Spleen (tissue), 11 donors: ENCODE measurements around the gene KCTD10. TPM values are rescaled to one million over a fixed set of nuclear protein-coding genes. Genes with fewer than 3 reads are reported as not detected.

Experiments
- DNase-seq: peaks from one replicate; pipeline ENCODE4 v3.0.0-alpha.2; 2020
- H3K27ac ChIP-seq, 8 donors: fragments of 200-600 bp; sonication (generic) in 7 of 8; 1 replicate in 4 of 8; 2 replicates in 4 of 8; pipeline versions ENCODE4 v1.5.0 to v1.8.0; 2016 to 2021; ENCODE audit warnings: inconsistent platforms in 4 of 8, mild to moderate bottlenecking in 4 of 8, moderate library complexity in 1 of 8
- H3K27me3 ChIP-seq, 7 donors: fragments of 200-600 bp; sonication (generic) in 6 of 7; replicated peaks in 1 of 7; 1 replicate in 4 of 7; 2 replicates in 3 of 7; pipeline versions ENCODE4 v1.5.0 to v1.8.0; 2016 to 2021; ENCODE audit warnings: inconsistent platforms in 3 of 7, mild to moderate bottlenecking in 1 of 7
- H3K36me3 ChIP-seq, 6 donors: fragments of 200-600 bp; sonication (generic) in 5 of 6; 1 replicate in 4 of 6; 2 replicates in 2 of 6; pipeline versions ENCODE4 v1.5.0 to v1.8.0; 2016 to 2021; ENCODE audit warnings: inconsistent platforms in 2 of 6
- H3K4me1 ChIP-seq, 6 donors: fragments of 200-600 bp; sonication (generic) in 5 of 6; 1 replicate in 3 of 6; 2 replicates in 3 of 6; pipeline versions ENCODE4 v1.5.0 to v1.8.0; 2016 to 2021; ENCODE audit warnings: inconsistent platforms in 3 of 6
- H3K4me3 ChIP-seq, 8 donors: fragments of 200-600 bp; sonication (generic) in 7 of 8; 1 replicate in 4 of 8; 2 replicates in 4 of 8; pipeline versions ENCODE4 v1.5.0 to v1.8.0; 2016 to 2021; ENCODE audit warnings: inconsistent platforms in 4 of 8, mild to moderate bottlenecking in 4 of 8, moderate library complexity in 2 of 8
- H3K9me3 ChIP-seq, 8 donors: fragments of 200-600 bp; sonication (generic) in 7 of 8; 1 replicate in 4 of 8; 2 replicates in 4 of 8; pipeline versions ENCODE4 v1.5.0 to v1.8.0; 2016 to 2021; ENCODE audit warnings: inconsistent platforms in 4 of 8
- CTCF ChIP-seq, 11 experiments: fragments of 200-600 bp in 7 of 11; fragments of 450-650 bp in 4 of 11; sonication (generic) in 4 of 11; IDR thresholded peaks in 8 of 11; conservative IDR thresholded peaks in 3 of 11; 1 replicate in 7 of 11; 2 replicates in 4 of 11; pipeline versions ENCODE4 v1.4.0 to v1.8.0; 2016 to 2021; ENCODE audit warnings: antibody characterized with exemption in 11 of 11, inconsistent platforms in 4 of 11, mild to moderate bottlenecking in 1 of 11
- POLR2A ChIP-seq, 3 donors: fragments of 450-650 bp; IDR thresholded peaks; one replicate each; pipeline ENCODE4 v1.5.1; 2017; ENCODE audit warnings: antibody characterized with exemption in 3 of 3, mild to moderate bottlenecking in 1 of 3
- POLR2AphosphoS5 ChIP-seq, 3 donors: sonication (generic); formaldehyde crosslinking; IDR thresholded peaks; one replicate each; pipeline ENCODE4 v1.5.1; 2017; ENCODE audit warnings: antibody characterized with exemption in 3 of 3
- WGBS, 5 donors: extraction: QIAGEN DNeasy Blood & Tissue Kit in 3 of 5; methylation state at CpG; one replicate each; pipeline versions ENCODE4 v1.1.5 to v1.1.7; 2013 to 2018; 5-methylcytosine and 5-hydroxymethylcytosine counted together
- intact Hi-C: fragments of 100-400 bp; cut with DNase I; formaldehyde crosslinking; loops from one replicate; pipeline ENCODE4 v1.15.0; 2023; ENCODE audit warnings: low total_unique reads
- polyA plus RNA-seq, 3 donors: library from polyadenylated mRNA; stranded (reverse); fragments of 200-250 nt; gene quantifications; one replicate each; pipeline ENCODE4 v1.2.1, GENCODE V29; 2013
- total RNA-seq, 7 donors: library from RNA; depleted of rRNA in 3 of 7; stranded (reverse); fragments of >200 nt in 3 of 7; fragmentation: NEBNext Ultra II Directional in 4 of 7; extraction: Animal tissue kit (Norgen Biotek cat#: 25700) in 4 of 7; gene quantifications; one replicate each; pipeline versions ENCODE4 v1.1.0 to v1.2.1, GENCODE V29; 2016 to 2021
- donor health status: healthy with polysubstance abuse.
- donor health status: DM: no; HTN: no; CAD: no; lungs with moderate emphysema.
- donor health status: DM: no; HTN: no; CAD: no.
- donor health status: Bipolar disorder and iron deficiency.
- donor health status: healthy.
- donor health status: DM: no; HTN: no; CAD: no.
- donor health status: DM: yes; HTN: yes; CAD: no.

Gene KCTD10
- total and polyA plus RNA-seq, 10 donors = 10.4 to 72.5 (median 48.1) TPM

- no peak overlapping the region for H3K27ac ChIP-seq
- 94 to 98% (median 96%) methylated on average over 4 to 5 of the region's 5 CpGs for WGBS, 5 donors
- H3K4me1 ChIP-seq = peaks cover 0 to 9% (median 3%) of the 10 kb centered on the region in 6 donors
- TF ChIP-seq POLR2AphosphoS5 (IDR thresholded peaks at IDR 0.05) (no peak), POLR2A (IDR thresholded peaks at IDR 0.05) (no peak), CTCF (IDR thresholded peaks at IDR 0.05 in 8 of 11, conservative IDR thresholded peaks at IDR 0.05 in 3 of 11) (no peak)
- no peaks in the 10 kb centered on the region for H3K9me3 ChIP-seq
- DNase-seq = no peak
- H3K4me3 ChIP-seq = no peak overlapping the region
- peaks cover 4 to 100% (median 86%) of the 10 kb centered on the region in 6 donors for H3K36me3 ChIP-seq
- no peaks in the 10 kb centered on the region for H3K27me3 ChIP-seq
- intact Hi-C loops = no loop called here
These were observed 46.4 kb upstream of the KCTD10 start for GRCh38 chr12:109523504-109523903.

- DNase-seq = no peak
- no peak overlapping the region for H3K4me3 ChIP-seq
- H3K36me3 ChIP-seq = peaks cover 4 to 100% (median 86%) of the 10 kb centered on the region in 6 donors
- TF ChIP-seq CTCF (IDR thresholded peaks at IDR 0.05 in 8 of 11, conservative IDR thresholded peaks at IDR 0.05 in 3 of 11) = no peak
- TF ChIP-seq POLR2A (IDR thresholded peaks at IDR 0.05) = no peak
- TF ChIP-seq POLR2AphosphoS5 (IDR thresholded peaks at IDR 0.05) = no peak
- H3K27ac ChIP-seq = no peak overlapping the region
- peaks cover 0 to 13% (median 4%) of the 10 kb centered on the region in 6 donors for H3K4me1 ChIP-seq
- intact Hi-C loops = no loop called here
- H3K9me3 ChIP-seq = no peaks in the 10 kb centered on the region
- no peaks in the 10 kb centered on the region for H3K27me3 ChIP-seq
- WGBS, 5 donors = 88 to 93% (median 91%) methylated on average over 10 of the region's 10 CpGs
These were observed 46.0 kb upstream of the KCTD10 start for GRCh38 chr12:109523071-109523470.

GRCh38 chr12:109521831-109522230 lies 44.7 kb upstream of the KCTD10 start:
- TF ChIP-seq POLR2A (IDR thresholded peaks at IDR 0.05) (no peak), CTCF (IDR thresholded peaks at IDR 0.05 in 8 of 11, conservative IDR thresholded peaks at IDR 0.05 in 3 of 11) (no peak), POLR2AphosphoS5 (IDR thresholded peaks at IDR 0.05) (no peak)
- H3K4me1 ChIP-seq = peaks cover 0 to 15% (median 4%) of the 10 kb centered on the region in 6 donors
- no peak overlapping the region for H3K4me3 ChIP-seq
- no peaks in the 10 kb centered on the region for H3K27me3 ChIP-seq
- H3K9me3 ChIP-seq = no peaks in the 10 kb centered on the region
- peaks cover 4 to 100% (median 88%) of the 10 kb centered on the region in 6 donors for H3K36me3 ChIP-seq
- intact Hi-C loops = no loop called here
- WGBS, 5 donors = 84 to 92% (median 88%) methylated on average over 10 of the region's 10 CpGs
- DNase-seq = no peak
- H3K27ac ChIP-seq = no peak overlapping the region

GRCh38 chr12:109519787-109520186 lies 42.7 kb upstream of the KCTD10 start:
- intact Hi-C loops = loop anchor here (5.0 kb wide), 1 partner anchor 258 kb away; no protein-coding TSS in a partner anchor
- H3K36me3 ChIP-seq = peaks cover 4 to 100% (median 91%) of the 10 kb centered on the region in 6 donors
- peak overlapping the region in 6 of 8 donors; percentile 39 to 78 (median 53) for H3K27ac ChIP-seq
- 57 to 96% (median 81%) methylated on average over 1 to 6 of the region's 6 CpGs for WGBS, 5 donors
- H3K27me3 ChIP-seq = no peaks in the 10 kb centered on the region
- no peak for DNase-seq
- H3K9me3 ChIP-seq = no peaks in the 10 kb centered on the region
- no peak overlapping the region for H3K4me3 ChIP-seq
- TF ChIP-seq POLR2A (IDR thresholded peaks at IDR 0.05) (no peak), POLR2AphosphoS5 (IDR thresholded peaks at IDR 0.05) (no peak), CTCF (IDR thresholded peaks at IDR 0.05 in 8 of 11, conservative IDR thresholded peaks at IDR 0.05 in 3 of 11) (no peak)
- H3K4me1 ChIP-seq = peaks cover 0 to 15% (median 4%) of the 10 kb centered on the region in 6 donors
